K562 (cell line): Measurements from ENCODE around the gene DXO. TPM values are rescaled to one million over a fixed set of nuclear protein-coding genes. Genes with fewer than 3 reads are reported as not detected.

ENCODE experiments used
- BCLAF1 ChIP-seq, 2 experiments: fragments of 450-650 bp in 1 of 2; IDR thresholded peaks; 2 replicates each; pipeline ENCODE4 v1.6.1; 2011 to 2017; ENCODE audit warnings: low read depth in 2 of 2, antibody characterized with exemption in 1 of 2, borderline replicate concordance in 1 of 2, low read length in 1 of 2, mild to moderate bottlenecking in 1 of 2, mixed read lengths in 1 of 2; ENCODE audit not compliant: control insufficient read depth in 1 of 2
- CC2D1A ChIP-seq: fragments of 450-650 bp; IDR thresholded peaks from 2 replicates; pipeline ENCODE4 v1.6.1; 2017; ENCODE audit warnings: mild to moderate bottlenecking
- CEBPB ChIP-seq: fragments of 450-650 bp; IDR thresholded peaks from 2 replicates; pipeline ENCODE4 v1.6.1; 2016; ENCODE audit warnings: missing genetic modification characterization, missing compliant biosample characterization
- CHD4 ChIP-seq: fragments of 200-600 bp; sonication (generic); IDR thresholded peaks from 3 replicates; pipeline ENCODE4 v1.6.1; 2012; ENCODE audit warnings: low read depth, mild to moderate bottlenecking, mixed read lengths, low read length, inconsistent platforms; ENCODE audit not compliant: insufficient read depth, insufficient replicate concordance, poor library complexity, severe bottlenecking
- GABPB2 ChIP-seq: fragments of 250-450 bp; sonication (Bioruptor Pico); conservative IDR thresholded peaks from 2 replicates; pipeline ENCODE4 v1.5.1; 2021; ENCODE audit warnings: mild to moderate bottlenecking
- NFATC3 ChIP-seq: fragments of 450-650 bp; IDR thresholded peaks from 2 replicates; pipeline ENCODE4 v1.6.1; 2017; ENCODE audit warnings: mild to moderate bottlenecking
- NR2F6 ChIP-seq: fragments of 450-650 bp; formaldehyde crosslinking; IDR thresholded peaks from 2 replicates; pipeline ENCODE4 v1.4.0; 2020; ENCODE audit warnings: mild to moderate bottlenecking
- PHB ChIP-seq: fragments of 250-450 bp; sonication (Bioruptor Pico); IDR thresholded peaks from 2 replicates; pipeline ENCODE4 v1.5.0; 2021
- RBM39 ChIP-seq: fragments of 200-400 bp; formaldehyde crosslinking; optimal IDR thresholded peaks from 2 replicates; pipeline ENCODE3; 2018; ENCODE audit warnings: low read depth, low read length
- RCOR1 ChIP-seq, 2 experiments: IDR thresholded peaks; 2 replicates each; pipeline ENCODE4 v1.6.1; 2012; ENCODE audit warnings: low read depth in 2 of 2, low read length in 2 of 2, borderline replicate concordance in 1 of 2, improper control_type of control experiment in 1 of 2
- RFX7 ChIP-seq: fragments of 250-450 bp; sonication (Bioruptor Pico); IDR thresholded peaks from 2 replicates; pipeline ENCODE4 v1.5.1; 2021; ENCODE audit warnings: mild to moderate bottlenecking
- ZBED1 ChIP-seq: IDR thresholded peaks from 2 replicates; pipeline ENCODE4 v1.6.1; 2014
- ZBTB12 ChIP-seq: fragments of 250-450 bp; sonication (Bioruptor Pico); IDR thresholded peaks from 2 replicates; pipeline ENCODE4 v1.4.0; 2020
- ZNF274 ChIP-seq: IDR thresholded peaks from 2 replicates; pipeline ENCODE4 v1.6.1; 2011; ENCODE audit warnings: low read depth, mild to moderate bottlenecking, low read length, moderate library complexity, borderline replicate concordance
- ZNF318 ChIP-seq, 2 experiments: fragments of 450-650 bp; IDR thresholded peaks; 2 replicates each; pipeline ENCODE4 v1.6.1; 2016; ENCODE audit warnings: mild to moderate bottlenecking in 2 of 2, borderline replicate concordance in 1 of 2, low read depth in 1 of 2, moderate library complexity in 1 of 2
- polyA plus RNA-seq, 8 experiments: library from polyadenylated mRNA; depleted of rRNA in 4 of 8; stranded (reverse) in 5 of 8; unstranded in 3 of 8; fragments of >200 nt; fragmentation: Nextera tagmentation in 2 of 8; fragmentation: Illumina TruSeq in 1 of 8; extraction: Ambion mirVana in 2 of 8; extraction: Trizol in 1 of 8; gene quantifications; 2 replicates each; pipeline versions ENCODE4 v1.2.1 to v1.2.3, GENCODE V29; 2011 to 2014; ENCODE audit warnings: inconsistent platforms in 1 of 8, missing spikeins in 1 of 8
- total RNA-seq, 7 experiments: library from RNA; depleted of rRNA in 6 of 7; stranded (reverse); fragments of >200 nt in 6 of 7; fragmentation: Illumina TruSeq in 2 of 7; extraction: Trizol in 2 of 7; gene quantifications; 2 replicates each; pipeline versions ENCODE4 v1.2.1 to v1.2.3, GENCODE V29; 2011 to 2021; ENCODE audit warnings: low replicate concordance in 1 of 7

Gene DXO
- total and polyA plus RNA-seq, 9 of the 15 experiments (the other 6 are each of a cell fraction or from before 2014, with no cell fraction given) = 6.4 to 35.1 (median 19.4) TPM

- TF ChIP-seq CHD4 = peak; percentile 11
- TF ChIP-seq ZBED1 = no peak
- no peak; the same call in 1 of the 2 replicates for TF ChIP-seq ZNF274
- TF ChIP-seq BCLAF1 (IDR thresholded peaks at IDR 0.05; ENCODE audit: borderline replicate concordance in 1 of 2, control insufficient read depth in 1 of 2, low read depth in 2 of 2, low read length in 1 of 2) = peak; percentile 52 to 65; a peak in 2 of 4 replicates
- peak; percentile 50; the same call in 1 of the 2 replicates for TF ChIP-seq PHB
- no peak for TF ChIP-seq NR2F6 (CRISPR knock-in tag)
- peak; percentile 82 for TF ChIP-seq RBM39
- peak in 1 of 2 experiments; percentile 82; a peak in 2 of 4 replicates for TF ChIP-seq ZNF318 (IDR thresholded peaks at IDR 0.05; ENCODE audit: borderline replicate concordance in 1 of 2, low read depth in 1 of 2)
- TF ChIP-seq ZBTB12 = peak; percentile 98
- peak; percentile 89 for TF ChIP-seq NFATC3
- 0 out of 2 replicates have a peak, but pooled peaks have one; percentile 69 for TF ChIP-seq RFX7 (CRISPR knock-in tag)
- TF ChIP-seq CC2D1A = peak; percentile 22; the same call in 1 of the 2 replicates
- no peak; a peak in 1 of 4 replicates for TF ChIP-seq RCOR1 (IDR thresholded peaks at IDR 0.05; ENCODE audit: borderline replicate concordance in 1 of 2, low read depth in 2 of 2, low read length in 2 of 2)
- TF ChIP-seq GABPB2 (CRISPR knock-in tag) = 0 out of 2 replicates have a peak, but pooled peaks have one; percentile 41
- peak; percentile 100 for TF ChIP-seq CEBPB (tag)
These were observed at the start of gene DXO (continued) for GRCh38 chr6:31971993-31972708.
